HepG2 (cell line): Measurements from ENCODE around the gene SDC1. TPM values are rescaled to one million over a fixed set of nuclear protein-coding genes. Genes with fewer than 3 reads are reported as not detected.

Experiments
- ELF3 ChIP-seq: IDR thresholded peaks from 2 replicates; pipeline ENCODE4 v1.6.1; 2016; ENCODE audit warnings: missing genetic modification reagents, missing compliant biosample characterization
- HIVEP1 ChIP-seq: sonication (generic); formaldehyde crosslinking; IDR thresholded peaks from 2 replicates; pipeline ENCODE4 v1.4.0; 2020; ENCODE audit warnings: mild to moderate bottlenecking, missing genetic modification reagents
- ISL2 ChIP-seq: sonication (generic); formaldehyde crosslinking; IDR thresholded peaks from 2 replicates; pipeline ENCODE4 v1.5.0; 2020; ENCODE audit warnings: missing genetic modification reagents
- KDM5A ChIP-seq: fragments of 200-600 bp; sonication (generic); IDR thresholded peaks from 2 replicates; pipeline ENCODE4 v1.7.0; 2018; ENCODE audit warnings: antibody characterized with exemption, mild to moderate bottlenecking, low read length, borderline replicate concordance
- MXD4 ChIP-seq: IDR thresholded peaks from 2 replicates; pipeline ENCODE4 v1.6.1; 2016; ENCODE audit warnings: mild to moderate bottlenecking, missing biosample characterization, missing genetic modification reagents
- PHF5A ChIP-seq: IDR thresholded peaks from one replicate; pipeline ENCODE4 v1.6.1; 2018; ENCODE audit warnings: low read depth, missing genetic modification reagents; ENCODE audit not compliant: unreplicated experiment
- RFXAP ChIP-seq: sonication (generic); formaldehyde crosslinking; IDR thresholded peaks from 2 replicates; pipeline ENCODE4 v1.4.0; 2020; ENCODE audit warnings: missing genetic modification reagents, borderline replicate concordance
- RNF219 ChIP-seq: sonication (generic); formaldehyde crosslinking; IDR thresholded peaks from 2 replicates; pipeline ENCODE4 v1.5.0; 2020; ENCODE audit warnings: mild to moderate bottlenecking, missing genetic modification reagents
- SALL2 ChIP-seq: sonication (generic); formaldehyde crosslinking; IDR thresholded peaks from 2 replicates; pipeline ENCODE4 v1.8.1; 2023; ENCODE audit warnings: mild to moderate bottlenecking, missing genetic modification reagents, inconsistent platforms
- SNAI1 ChIP-seq: sonication (generic); formaldehyde crosslinking; IDR thresholded peaks from 2 replicates; pipeline ENCODE4 v1.5.0; 2020; ENCODE audit warnings: mild to moderate bottlenecking, missing genetic modification reagents, borderline replicate concordance
- ZBTB21 ChIP-seq: sonication (generic); formaldehyde crosslinking; IDR thresholded peaks from 2 replicates; pipeline ENCODE4 v1.4.0; 2020; ENCODE audit warnings: missing genetic modification reagents
- ZBTB46 ChIP-seq: sonication (generic); formaldehyde crosslinking; IDR thresholded peaks from 2 replicates; pipeline ENCODE4 v1.4.0; 2020; ENCODE audit warnings: mild to moderate bottlenecking, missing genetic modification reagents, borderline replicate concordance
- ZGPAT ChIP-seq: IDR thresholded peaks from 2 replicates; pipeline ENCODE4 v1.6.1; 2016; ENCODE audit warnings: mild to moderate bottlenecking
- ZNF367 ChIP-seq: sonication (generic); formaldehyde crosslinking; IDR thresholded peaks from 2 replicates; pipeline ENCODE4 v1.4.0; 2020; ENCODE audit warnings: missing genetic modification reagents, borderline replicate concordance
- ZNF414 ChIP-seq: sonication (generic); formaldehyde crosslinking; IDR thresholded peaks from 2 replicates; pipeline ENCODE4 v1.5.0; 2020; ENCODE audit warnings: missing genetic modification reagents
- ZNF512B ChIP-seq: sonication (generic); formaldehyde crosslinking; IDR thresholded peaks from 2 replicates; pipeline ENCODE4 v1.5.1; 2020; ENCODE audit warnings: missing genetic modification reagents, mild to moderate bottlenecking, borderline replicate concordance
- ZNF564 ChIP-seq: sonication (generic); formaldehyde crosslinking; IDR thresholded peaks from 2 replicates; pipeline ENCODE4 v1.8.1; 2023; ENCODE audit warnings: mild to moderate bottlenecking, missing genetic modification reagents
- ZNF616 ChIP-seq: sonication (generic); formaldehyde crosslinking; IDR thresholded peaks from 2 replicates; pipeline ENCODE4 v1.5.0; 2020; ENCODE audit warnings: low read depth, mild to moderate bottlenecking, missing genetic modification reagents
- ZNF619 ChIP-seq: sonication (generic); formaldehyde crosslinking; IDR thresholded peaks from 2 replicates; pipeline ENCODE4 v1.4.0; 2020; ENCODE audit warnings: mild to moderate bottlenecking, missing genetic modification reagents
- ZNF746 ChIP-seq: sonication (generic); formaldehyde crosslinking; IDR thresholded peaks from 2 replicates; pipeline ENCODE4 v1.8.0; 2022; ENCODE audit warnings: mild to moderate bottlenecking, missing genetic modification reagents
- polyA plus RNA-seq, 8 experiments: library from polyadenylated mRNA; depleted of rRNA in 3 of 8; stranded (reverse) in 7 of 8; unstranded in 1 of 8; fragments of >200 nt; fragmentation: Illumina TruSeq in 4 of 8; extraction: Trizol in 4 of 8; gene quantifications; 2 replicates each; pipeline versions ENCODE4 v1.2.1 to v1.2.3, GENCODE V29; 2011 to 2016; ENCODE audit warnings: low read depth in 4 of 8, missing spikeins in 1 of 8, mixed read lengths in 1 of 8; ENCODE audit not compliant: insufficient read depth in 1 of 8
- total RNA-seq, 5 experiments: library from RNA; depleted of rRNA; stranded (reverse); fragments of >200 nt; fragmentation: Illumina TruSeq; extraction: Trizol; gene quantifications; 2 replicates each; pipeline ENCODE4 v1.2.3, GENCODE V29; 2016; ENCODE audit warnings: low read depth in 1 of 5

Gene SDC1
- total and polyA plus RNA-seq, 2 of the 13 experiments (the other 11 are each of a cell fraction or from before 2014, with no cell fraction given): 108 to 119 TPM

GRCh38 chr2:20224716-20225293 is at the start of gene SDC1 (continued):
- TF ChIP-seq RNF219: no peak; the same call in 1 of the 2 replicates
- TF ChIP-seq MXD4 (CRISPR knock-in tag): no peak; the same call in 1 of the 2 replicates
- no peak for TF ChIP-seq ZNF414 (CRISPR knock-in tag)
- TF ChIP-seq ISL2 (CRISPR knock-in tag): no peak
- TF ChIP-seq RFXAP (CRISPR knock-in tag): 0 out of 2 replicates have a peak, but pooled peaks have one; percentile 10
- TF ChIP-seq ZBTB46 (CRISPR knock-in tag): no peak
- TF ChIP-seq ZNF619 (CRISPR knock-in tag): no peak
- TF ChIP-seq SALL2: peak; percentile 24
- TF ChIP-seq ELF3 (CRISPR knock-in tag): no peak; the same call in 1 of the 2 replicates
- no peak for TF ChIP-seq SNAI1 (CRISPR knock-in tag)
- TF ChIP-seq ZNF367 (CRISPR knock-in tag): no peak; the same call in 1 of the 2 replicates
- TF ChIP-seq ZBTB21 (CRISPR knock-in tag): no peak
- no peak for TF ChIP-seq HIVEP1 (CRISPR knock-in tag)
- no peak for TF ChIP-seq ZNF512B (CRISPR knock-in tag)
- no peak for TF ChIP-seq ZNF564 (CRISPR knock-in tag)
- TF ChIP-seq ZNF616 (CRISPR knock-in tag): peak; percentile 97
- no peak for TF ChIP-seq ZGPAT (CRISPR knock-in tag)
- no peak for TF ChIP-seq PHF5A
- TF ChIP-seq ZNF746 (CRISPR knock-in tag): no peak; the same call in 1 of the 2 replicates
- TF ChIP-seq KDM5A: no peak
